HG03457 (cell line): ENCODE measurements around the gene ARL4A.
"Not testable (repeated sequence)": the region's sequence is repeated elsewhere in the genome, so short reads cannot be mapped to it uniquely, and the experiment has no call there.

ENCODE experiments used
- ATAC-seq: cut with Tn5 transposase; IDR thresholded peaks from one replicate; pipeline ENCODE4 v1.9.1; 2021; ENCODE audit warnings: moderate number of reproducible peaks; ENCODE audit not compliant: unreplicated experiment

The ARL4A gene

DNA sequence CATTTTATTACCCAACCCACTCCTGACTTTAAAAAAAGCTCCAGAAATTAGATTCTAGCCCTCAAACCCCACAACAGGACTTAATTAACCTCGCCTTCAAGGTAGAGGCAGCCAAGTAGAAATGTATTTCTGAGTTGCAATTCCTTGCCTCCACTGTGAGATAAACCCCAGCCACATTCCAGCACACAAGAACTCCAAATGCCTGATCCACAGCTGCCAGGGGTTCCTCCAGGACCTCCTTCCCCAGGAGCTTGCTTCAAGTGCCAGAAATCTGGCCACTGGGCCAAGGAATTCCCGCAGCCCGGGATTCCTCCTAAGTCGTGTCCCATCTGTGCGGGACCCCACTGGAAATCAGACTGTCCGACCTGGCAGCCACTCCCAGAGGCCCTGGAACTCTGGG lies 25.9 kb upstream of the ARL4A start:
- ATAC-seq: no peak

DNA sequence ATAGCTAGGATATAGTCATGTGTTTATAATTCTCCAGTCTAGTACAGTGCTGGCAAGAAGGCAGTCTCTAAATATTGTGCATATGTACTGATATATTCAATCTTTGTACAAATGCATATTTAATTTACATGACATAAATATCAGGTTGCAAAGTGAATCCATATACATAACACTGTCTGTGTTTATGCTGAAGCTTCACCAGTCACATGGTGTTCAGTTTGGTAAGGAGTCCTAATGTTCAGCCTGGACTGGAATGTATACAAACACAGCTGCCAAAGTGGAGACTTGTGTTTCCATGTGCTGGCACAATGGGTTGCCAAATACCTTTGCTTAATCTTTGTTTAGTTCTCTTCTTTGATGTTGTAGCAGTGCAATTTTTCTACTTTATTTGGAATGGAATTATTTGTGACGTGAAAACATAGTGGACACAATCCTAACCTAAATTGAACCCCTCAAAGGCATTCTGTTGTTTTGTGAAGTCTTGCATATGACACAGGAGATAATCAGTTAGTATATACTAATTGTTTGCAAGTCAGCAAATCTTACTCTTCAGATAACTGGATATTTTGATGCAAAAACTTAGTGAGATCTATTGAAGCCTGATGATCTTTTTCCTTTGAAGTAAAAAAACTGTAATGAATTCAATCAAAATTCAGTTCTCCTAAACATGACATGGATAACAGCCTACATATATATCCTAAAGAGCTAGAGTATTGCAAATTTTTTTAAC lies 17.3 kb upstream of the ARL4A start:
- no peak for ATAC-seq

DNA sequence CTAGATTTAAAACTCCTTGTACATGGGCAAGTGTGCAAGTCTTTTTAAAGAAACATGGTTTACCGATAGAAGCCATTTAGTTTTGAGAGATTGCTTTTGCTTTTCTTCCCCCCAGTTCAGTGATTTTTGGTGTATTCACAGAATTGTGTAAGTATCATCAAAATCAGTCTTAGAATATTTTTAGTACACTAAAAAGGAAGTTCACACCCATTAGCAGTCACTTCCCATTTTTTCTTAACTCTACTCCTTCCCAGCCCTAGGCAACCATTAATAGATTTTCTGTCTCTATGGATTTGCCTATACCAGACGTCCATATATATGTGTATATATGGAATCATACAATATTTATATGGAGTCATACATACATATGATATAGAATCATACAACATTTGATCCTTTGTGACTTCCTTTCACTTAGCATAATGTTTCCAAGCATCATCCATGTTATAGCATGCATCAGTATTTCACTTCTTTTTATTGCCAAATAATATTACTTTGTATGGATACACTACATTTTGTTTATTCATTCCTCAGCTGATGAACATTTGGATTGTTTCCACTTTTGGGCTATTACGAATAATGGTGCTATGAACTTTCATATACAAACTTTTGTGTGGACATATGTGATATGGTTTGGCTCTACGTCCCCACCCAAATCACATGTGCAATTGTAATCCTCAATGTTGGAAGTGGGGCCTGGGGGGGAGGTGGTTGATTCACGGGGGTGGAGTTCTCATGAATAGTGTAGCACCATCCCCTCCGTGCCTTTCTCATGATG lies 16.5 kb upstream of the ARL4A start:
- no peak for ATAC-seq

DNA sequence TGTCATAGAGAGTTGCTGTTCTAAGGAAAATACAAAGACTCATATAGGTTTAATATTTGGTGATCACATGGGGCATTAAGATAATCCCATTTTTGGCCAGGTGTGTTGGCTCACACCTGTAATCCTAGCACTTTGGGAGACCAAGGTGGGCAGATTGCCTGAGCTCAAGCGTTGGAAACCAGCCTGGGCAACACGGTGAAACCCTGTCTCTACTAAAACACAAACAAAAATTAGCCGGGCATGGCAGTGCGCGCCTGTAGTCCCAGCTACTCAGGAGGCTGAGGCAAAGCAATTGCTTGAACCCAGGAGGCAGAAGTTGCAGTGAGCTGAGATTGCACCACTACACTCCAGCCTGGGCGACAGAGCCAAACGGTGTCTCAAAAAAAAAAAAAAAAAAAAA lies 14.0 kb upstream of the ARL4A start:
- ATAC-seq: not testable (repeated sequence)

DNA sequence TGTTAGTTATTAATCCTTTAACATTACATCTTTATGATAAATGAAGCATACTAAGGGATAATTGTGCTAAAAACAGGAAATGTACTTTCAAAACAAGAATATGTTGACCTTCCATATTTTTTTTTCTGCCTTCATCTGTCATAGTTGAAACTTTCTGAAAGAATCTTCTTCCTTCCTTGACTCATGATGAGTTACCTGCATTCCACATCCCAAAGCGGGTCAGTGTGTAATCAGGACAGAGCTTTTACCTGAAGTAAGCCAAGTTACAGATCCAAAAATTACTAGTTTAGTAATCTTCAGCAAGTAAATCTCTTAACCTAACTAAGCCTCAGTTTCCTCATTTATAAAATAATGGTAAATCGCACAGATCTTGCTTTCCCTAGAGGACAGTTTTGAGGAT lies 13.4 kb upstream of the ARL4A start:
- no peak for ATAC-seq

DNA sequence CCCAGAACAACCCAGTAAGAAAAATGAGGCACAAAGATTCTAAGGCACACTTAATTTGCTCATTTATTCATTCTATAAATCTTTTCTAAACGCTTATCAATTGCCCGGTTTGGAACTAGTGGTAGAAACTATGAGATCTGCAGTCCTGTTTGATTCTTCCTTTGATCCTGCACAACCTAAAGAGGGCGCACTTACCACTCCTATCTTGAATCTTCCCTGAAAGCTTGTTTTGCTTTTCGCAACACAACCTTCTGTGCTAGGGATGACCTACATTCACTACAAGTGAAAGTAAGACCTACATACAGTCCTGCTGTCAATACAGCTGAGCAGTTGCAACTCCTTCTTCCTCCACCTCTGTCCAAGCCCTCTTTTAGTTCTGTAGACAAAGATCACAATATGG lies 12.6 kb upstream of the ARL4A start:
- ATAC-seq: peak; percentile 50

DNA sequence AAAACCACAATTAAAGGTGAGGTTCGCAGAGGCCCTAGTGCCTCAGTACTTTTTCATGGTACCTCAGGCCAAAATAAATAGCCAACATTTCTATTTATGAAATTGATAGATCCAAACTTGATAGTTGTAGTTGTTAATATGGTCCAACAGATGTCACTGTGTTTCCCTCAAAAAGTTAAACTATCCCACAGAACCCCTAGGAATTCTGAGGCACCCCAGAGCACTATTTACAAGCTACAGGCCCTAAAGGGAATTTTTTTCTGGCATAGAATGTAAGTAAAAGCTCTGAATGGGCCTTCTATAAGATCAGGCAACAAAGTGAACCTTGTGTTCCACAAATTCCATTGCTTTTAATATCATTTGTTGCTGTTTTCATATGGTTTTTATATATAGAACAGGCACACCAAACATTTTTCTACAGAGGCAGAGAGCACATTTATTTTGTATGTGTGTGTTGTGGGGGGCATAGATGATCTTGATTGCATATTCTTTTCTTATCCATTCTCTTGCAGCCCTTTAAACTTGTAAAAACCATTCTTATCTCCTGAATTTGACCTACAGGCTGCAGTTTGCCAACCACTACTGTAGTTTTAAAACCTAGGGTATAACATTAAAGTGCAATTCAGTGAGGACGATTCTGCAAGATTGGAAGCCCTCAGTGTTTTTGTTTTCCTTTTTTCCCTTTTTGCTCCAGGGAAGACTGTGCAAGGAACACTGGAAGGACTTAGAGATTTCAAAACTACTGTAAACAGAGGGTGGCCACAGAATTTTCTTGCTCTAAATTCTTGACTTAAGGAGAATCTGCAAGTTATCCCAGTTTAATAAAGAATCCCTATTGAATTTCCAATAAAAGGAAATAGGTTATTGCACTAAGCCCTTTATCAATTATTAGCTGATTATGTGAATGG lies 3.5 kb upstream of the ARL4A start:
- ATAC-seq: no peak

DNA sequence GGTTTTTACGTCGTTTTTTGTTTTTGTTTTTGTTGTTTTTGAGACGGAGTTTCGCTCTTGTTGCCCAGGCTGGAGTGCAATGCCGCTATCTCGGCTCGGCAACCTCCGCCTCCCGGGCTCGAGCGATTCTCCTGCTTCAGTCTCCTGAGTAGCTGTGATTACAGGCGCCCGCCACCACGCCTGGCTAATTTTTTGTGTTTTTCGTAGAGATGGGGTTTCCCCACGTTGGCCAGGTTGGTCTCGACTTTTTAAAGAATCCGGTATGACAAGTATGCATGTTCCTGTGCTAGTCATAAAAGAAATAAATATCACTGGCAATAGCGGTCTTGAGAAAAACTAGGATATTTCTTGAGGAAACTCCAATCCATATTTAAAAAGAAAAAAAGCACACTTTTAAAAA lies 2.7 kb upstream of the ARL4A start:
- no peak for ATAC-seq

DNA sequence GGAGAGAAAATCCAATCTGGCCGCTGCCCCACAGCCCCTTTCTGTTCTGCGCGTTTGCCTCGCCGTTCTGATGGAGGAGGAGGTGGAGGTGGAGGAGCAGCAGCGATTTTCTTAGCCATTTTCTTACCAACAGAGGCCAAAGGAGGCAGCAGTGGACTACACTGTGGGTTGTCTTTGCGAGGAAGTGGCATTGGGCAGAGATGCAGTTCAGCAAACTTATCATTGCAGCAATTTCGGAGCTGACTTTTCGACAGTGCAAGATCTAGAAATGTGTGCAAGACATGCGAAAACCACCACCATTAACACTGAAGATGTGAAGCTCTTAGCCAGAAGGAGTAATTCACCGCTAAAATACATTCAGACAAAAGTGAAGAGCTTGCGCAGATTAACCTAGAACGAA lies 1.9 kb upstream of the ARL4A start:
- no peak for ATAC-seq

DNA sequence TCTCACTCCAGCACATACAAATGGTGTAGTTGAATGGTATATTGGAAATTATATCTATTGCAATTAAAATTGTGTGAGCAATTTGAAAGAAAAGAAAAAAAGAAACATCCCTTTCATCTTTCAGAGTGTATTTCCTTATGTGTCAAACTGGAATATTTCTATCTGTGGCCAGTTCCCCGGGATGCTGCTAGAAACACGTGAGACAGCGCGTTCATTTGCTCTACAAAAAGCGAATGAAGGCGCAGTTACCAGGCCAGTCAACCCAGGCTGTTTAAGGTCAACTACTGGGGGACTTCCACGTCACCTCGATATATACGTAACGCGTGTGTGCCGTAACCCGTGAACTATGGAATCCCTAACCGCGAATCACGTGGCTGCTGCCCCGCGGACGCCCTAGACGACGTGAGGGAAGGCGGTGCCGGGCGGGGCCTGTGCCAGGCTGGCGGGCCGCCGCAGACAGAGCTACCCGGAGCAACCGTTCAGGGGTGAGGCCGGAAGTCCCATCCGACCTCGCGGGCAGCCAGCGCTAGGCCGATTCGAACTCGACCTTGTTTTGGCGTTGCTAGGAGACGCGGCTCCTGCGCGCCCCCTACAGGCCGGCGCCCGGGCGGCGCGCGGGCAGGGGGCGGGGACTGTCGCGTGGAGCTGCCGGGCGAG lies 1.1 kb upstream of the ARL4A start:
- ATAC-seq: peak; percentile 86

DNA sequence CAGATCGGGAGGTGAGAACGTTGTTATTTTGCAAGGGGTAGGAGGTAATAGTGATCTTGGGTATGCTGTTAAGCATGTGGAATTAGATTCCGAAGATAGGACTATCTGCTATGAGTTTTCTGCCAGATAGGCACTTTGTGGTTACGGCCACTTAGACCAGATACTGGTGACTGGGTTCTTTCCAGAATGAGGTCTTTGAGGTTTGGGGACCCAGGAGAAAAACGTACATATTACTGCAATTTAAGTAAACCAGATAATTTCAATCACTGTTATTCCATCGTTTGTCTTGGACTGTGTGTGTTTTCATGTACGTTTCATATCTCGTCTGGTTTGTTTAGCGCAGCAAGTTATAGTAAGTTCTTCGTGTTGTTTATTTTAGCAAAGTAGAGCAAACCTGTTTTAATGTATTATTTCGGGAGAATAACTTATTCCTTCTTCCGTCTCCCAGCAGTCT lies 312 bp downstream of the ARL4A start:
- no peak for ATAC-seq

DNA sequence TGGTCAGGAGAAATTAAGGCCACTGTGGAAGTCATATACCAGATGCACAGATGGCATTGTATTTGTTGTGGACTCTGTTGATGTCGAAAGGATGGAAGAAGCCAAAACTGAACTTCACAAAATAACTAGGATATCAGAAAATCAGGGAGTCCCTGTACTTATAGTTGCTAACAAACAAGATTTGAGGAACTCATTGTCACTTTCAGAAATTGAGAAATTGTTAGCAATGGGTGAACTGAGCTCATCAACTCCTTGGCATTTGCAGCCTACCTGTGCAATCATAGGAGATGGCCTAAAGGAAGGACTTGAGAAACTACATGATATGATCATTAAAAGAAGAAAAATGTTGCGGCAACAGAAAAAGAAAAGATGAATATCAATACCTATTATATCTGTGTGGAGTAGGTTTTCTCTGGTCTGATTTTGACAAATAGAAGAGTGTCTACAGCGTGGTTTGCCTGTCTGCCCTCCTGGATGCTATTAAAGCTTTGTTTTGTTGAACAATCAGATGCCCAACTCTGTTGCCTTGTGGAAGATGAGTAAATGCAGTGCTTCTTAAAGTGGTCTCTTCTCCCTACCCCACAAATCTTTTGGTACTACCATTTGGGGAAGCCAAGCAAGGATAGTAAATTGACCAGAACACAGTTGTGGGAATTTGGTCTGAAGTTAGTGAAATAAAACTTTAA lies 1.2 kb downstream of the ARL4A start:
- ATAC-seq: not testable (repeated sequence)

DNA sequence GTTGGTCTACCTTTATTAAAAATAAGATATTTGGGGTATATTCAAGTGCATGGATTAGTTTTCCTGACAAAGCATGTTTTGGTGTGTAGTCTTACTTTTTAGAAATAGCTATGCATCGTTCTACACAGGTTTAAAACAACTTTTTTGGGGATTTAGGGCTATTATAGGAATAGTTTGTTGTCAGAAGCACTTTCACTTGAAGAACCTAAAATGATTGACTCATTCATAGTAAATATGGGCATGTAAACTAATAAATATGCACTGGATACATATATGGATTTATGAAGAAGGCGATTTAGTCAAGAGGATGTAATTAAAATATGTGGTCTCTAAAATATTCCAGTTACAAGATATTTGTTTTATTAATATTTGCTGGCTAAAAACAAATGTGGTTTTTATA lies 2.0 kb downstream of the ARL4A start:
- no peak for ATAC-seq

DNA sequence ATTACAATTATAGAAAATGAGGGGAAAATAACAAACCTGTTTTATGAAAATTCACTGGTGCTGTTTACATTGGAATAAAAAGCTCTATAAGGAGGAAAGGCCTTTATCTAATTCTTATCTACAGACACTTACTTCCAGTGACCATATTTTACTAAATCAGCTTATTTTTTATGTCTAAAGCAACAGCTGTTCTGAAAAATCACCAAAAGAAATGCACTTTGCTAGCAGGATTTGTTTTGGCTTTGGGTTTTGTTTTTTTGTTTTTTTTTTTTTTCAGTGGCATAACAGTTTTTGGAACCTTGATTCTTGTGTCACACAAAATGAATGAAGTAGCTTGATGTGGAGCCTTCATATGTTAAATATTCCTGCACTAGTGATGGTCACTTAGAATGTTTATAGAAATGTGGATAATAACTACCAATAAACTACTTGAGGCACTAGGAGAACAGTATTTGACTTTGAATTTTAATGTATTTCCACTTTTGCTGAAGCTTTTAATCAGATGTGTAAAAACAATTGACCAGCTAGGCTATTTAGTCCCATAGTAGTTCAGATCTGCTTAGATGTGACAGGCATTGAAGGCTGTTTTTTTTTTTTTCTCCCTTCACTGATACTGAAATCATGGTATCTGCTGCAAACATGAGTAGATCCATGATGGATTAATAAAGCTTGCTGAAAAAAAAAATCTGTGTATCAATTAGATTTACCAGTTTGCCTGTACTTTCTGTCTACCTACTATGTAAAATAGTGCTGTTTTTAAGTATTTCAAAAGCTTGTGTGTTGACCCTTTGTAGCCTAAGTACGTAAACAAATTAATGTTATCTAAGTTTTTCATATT lies 2.8 kb downstream of the ARL4A start:
- no peak for ATAC-seq

DNA sequence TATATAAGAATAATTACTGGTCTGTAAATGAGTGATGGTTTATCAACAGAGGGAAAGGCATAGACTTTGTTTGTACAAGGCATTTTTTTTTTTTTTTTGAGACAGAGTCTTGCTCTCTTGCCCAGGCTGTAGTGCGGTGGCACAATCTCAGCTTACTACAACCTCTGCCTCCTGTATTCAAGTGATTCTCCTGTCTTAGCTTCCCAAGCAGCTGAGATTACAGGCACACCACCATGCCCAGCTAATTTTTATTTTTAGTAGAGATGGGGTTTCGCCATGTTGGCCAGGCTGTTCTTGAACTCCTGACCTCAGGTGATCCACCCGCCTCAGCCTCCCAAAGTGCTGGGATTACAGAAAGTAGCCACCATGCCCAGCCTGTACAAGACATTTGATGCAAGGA lies 4.0 kb downstream of the ARL4A start:
- not testable (repeated sequence) for ATAC-seq

DNA sequence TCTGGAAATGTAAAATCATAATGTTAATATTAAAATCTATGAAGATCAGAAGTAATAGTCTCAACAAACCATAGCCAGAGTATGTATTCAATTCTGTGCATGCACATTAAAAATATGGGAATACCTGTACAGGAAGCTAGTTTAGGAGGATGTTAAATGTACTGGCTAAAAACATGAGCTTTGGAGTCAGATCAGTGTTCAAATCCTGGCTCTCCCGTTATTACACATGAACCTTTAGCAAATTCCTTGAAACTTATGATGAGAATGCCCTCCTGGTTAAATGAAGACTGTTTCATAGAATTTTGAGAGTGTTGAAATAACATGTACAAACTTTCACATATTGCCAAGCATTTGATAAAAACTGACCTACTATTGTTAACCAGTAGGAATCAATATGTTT lies 4.6 kb downstream of the ARL4A start:
- no peak for ATAC-seq

DNA sequence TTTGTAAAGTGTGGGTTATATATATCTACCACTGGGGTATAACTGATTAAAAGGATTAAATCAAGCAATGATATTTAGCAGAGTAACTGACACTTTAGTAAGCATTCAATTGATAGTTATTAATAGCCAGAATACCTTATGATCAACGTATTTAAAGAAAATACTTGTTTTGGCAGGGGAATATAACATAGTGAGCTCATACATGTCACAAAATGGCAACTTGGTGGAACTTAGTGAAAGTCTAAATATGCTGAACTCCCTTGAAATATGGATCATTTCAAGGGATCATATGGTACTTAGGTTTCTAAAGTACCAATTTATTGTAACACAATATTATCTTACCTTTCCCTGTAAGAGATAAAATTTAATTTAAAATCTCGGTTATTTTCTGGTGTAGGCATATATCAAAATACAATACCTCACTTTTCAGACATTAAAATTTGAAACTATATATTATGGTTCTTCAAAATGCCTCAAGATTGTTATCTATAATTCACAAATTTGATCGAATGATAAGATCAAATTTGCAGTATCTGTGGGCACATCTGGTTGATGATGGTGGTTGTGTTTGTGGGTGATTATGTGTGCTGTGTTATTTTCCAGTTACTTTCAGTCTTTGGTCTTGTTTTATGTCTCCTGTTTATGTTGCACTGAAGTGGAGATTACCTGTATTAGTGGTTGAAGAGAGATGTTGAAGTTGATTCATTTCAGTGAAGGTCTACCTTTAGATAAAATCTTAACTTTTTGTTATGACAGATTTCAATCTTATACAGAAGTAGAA lies 5.2 kb downstream of the ARL4A start:
- no peak for ATAC-seq

DNA sequence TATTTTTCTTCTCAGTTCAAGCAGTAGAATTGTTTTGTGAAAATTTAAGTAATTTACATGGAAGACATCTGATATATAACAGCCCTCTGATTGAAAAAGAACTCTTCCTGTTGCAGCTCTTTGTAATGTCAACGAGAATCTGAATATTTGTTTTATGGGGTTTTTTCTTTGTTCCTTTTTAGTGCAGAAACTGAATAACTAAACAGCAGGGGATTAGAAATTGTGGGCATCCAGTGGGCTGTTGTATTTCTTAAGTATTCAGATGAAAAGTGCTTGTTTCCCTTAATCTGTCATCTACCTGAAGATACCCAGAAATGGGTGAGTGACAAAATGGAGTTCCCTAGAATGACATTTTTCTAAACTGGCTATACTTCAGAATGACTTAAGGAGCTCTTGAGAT lies 7.4 kb downstream of the ARL4A start:
- no peak for ATAC-seq

DNA sequence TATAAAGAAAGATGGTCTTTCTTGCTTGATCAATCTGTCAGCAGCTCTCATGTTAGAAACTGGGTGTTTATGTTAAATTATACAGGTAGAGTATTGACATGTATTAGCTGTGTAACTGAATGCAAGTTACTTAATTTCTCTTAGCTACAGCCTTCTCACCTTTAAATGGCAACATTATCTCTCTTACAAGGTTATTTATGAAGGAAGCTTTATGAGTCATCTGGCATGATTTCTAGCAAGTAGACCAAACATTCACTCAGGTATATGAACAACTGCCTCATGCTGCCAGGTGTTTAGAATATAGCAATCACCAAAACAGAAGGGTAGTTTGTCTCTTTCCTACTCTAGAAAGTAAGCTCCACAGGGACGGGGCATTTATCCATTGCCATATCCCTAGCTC lies 8.5 kb downstream of the ARL4A start:
- ATAC-seq: no peak
